GM12864 (cell line): ENCODE results near the gene TLX1.

Source experiments
- DNase-seq: peaks from one replicate; pipeline ENCODE4 v3.0.0-alpha.2; 2011; ENCODE audit warnings: low read depth
- H3K4me3 ChIP-seq: 2 replicates; pipeline ENCODE4 v1.5.1; 2011; ENCODE audit warnings: mild to moderate bottlenecking, low read depth, low read length, control low read depth
- TF ChIP-seq, protein P1 (sequence below): IDR thresholded peaks from 2 replicates; pipeline ENCODE4 v1.5.1; 2011; ENCODE audit warnings: low read depth, mild to moderate bottlenecking, moderate library complexity, low read length, control low read depth, inconsistent platforms; ENCODE audit errors: missing control alignments

TLX1 gene

DNA sequence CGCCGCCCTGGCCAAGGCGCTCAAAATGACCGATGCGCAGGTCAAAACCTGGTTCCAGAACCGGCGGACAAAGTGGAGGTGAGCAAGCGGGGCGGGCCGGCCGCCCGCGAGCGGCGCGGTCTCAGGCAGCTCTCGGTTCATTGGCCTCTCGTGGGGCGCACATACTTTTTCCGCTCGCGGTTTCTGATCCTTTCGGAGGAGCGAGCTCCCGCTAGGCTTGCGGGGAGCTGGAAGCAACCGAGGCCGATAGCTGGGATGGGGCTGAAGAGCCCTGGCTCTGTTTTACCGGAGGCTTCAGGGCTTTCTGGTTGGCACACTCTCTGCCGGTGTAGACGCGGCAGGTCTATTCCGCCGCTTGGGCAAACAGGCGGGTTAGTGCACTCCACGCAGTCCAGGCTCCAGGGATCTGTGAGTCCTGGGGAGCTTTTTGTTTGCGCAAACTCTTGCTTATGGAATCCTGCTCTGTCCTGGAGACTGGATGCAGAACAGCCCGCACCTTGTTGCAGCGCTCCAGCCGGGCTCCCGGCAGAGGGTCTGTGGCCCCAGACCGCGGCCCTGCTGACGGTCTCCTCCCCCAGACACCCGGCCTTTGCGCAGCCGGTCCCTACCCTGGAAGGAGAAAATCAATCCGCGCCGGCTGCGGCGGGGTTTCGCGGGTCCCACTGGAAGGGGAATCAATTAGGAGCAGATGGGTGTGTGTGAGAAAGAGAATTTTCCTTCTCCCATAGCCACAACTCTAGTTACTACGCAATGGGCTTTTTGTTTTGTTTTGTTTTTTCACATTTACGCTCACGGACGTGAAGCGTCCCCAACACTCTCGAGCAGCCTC lies 3.4 kb downstream of the TLX1 start:
- no peak for DNase-seq
- H3K4me3 ChIP-seq: no peak overlapping the region
- TF ChIP-seq, protein P1, sequence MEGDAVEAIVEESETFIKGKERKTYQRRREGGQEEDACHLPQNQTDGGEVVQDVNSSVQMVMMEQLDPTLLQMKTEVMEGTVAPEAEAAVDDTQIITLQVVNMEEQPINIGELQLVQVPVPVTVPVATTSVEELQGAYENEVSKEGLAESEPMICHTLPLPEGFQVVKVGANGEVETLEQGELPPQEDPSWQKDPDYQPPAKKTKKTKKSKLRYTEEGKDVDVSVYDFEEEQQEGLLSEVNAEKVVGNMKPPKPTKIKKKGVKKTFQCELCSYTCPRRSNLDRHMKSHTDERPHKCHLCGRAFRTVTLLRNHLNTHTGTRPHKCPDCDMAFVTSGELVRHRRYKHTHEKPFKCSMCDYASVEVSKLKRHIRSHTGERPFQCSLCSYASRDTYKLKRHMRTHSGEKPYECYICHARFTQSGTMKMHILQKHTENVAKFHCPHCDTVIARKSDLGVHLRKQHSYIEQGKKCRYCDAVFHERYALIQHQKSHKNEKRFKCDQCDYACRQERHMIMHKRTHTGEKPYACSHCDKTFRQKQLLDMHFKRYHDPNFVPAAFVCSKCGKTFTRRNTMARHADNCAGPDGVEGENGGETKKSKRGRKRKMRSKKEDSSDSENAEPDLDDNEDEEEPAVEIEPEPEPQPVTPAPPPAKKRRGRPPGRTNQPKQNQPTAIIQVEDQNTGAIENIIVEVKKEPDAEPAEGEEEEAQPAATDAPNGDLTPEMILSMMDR: no peak

DNA sequence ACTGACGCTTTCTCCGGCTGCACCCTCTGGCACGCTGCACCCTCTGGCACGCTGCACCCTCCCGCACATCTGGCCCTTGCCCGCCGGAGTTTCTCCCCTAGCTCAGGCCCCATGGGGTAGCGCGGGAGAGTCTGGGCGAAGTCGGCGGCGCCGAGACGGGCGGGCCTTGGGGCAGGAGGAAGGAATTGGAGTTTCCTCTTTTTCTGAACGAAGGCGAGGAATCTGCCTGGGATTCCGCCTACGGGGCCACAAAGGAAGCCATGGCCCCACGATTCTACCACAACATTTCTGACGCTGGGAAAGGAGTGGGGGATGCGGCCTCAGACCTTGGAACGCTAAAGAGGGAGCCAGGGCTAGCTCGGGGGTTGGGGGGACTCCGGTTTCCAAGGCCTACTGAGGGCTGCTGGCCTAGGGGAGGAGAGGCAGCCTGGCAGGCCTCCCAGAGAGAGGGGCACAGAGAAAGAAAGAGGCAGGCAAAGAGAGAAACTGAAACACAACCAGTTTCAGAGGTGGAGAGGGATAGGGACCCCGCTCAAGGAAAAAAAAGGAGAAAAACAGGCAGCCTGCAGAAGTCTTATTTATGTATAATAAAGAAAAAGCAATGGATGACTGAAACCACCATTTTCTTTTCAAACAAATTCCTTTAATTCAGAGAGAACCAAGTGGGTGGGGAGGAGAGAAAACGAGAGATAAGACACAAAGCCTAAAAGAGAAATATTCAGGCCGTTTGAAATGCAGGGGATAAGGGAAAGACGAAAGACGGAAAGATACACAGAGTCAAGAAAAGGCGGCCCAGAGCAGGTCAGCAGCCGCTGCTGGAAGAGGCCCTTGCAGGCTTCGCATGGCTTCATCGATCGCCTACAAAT lies 4.3 kb downstream of the TLX1 start:
- DNase-seq: no peak
- TF ChIP-seq, protein P1: no peak
- no peak overlapping the region for H3K4me3 ChIP-seq

DNA sequence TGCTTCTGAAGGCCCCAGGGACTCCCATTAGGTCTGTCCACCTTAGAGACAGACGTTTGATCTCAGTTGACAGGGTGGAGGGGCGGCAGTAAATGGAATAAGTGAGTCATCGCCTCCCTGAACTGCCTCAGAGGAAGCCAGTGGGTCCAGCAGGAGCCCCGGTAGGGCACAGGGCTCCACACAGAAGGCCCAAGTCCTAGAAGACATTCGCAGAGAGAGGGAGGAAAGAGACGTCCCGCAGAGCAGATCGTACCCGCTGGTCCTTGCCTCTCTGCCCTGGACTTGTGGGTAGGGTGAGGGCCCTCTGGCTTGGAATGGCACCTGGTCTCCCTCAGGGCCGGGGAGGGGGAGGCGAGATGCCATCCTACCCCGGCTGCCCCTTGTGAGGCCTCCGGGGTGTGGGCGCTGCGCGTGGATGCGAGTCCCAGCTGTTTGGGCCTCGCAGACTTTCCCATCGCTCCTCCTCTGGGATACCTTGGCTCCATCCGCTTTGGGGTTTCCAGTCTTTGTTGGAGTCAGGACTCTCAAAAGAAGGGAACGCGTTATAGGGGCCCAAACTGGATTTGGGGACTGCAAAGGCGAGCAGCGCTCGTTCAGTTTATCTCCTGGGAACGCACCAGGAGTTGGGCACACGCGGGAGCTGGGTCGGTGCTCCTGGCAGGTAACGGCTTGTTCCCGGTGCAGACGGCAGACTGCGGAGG lies 5.1 kb downstream of the TLX1 start:
- H3K4me3 ChIP-seq: no peak overlapping the region
- DNase-seq: no peak
- TF ChIP-seq, protein P1: no peak

DNA sequence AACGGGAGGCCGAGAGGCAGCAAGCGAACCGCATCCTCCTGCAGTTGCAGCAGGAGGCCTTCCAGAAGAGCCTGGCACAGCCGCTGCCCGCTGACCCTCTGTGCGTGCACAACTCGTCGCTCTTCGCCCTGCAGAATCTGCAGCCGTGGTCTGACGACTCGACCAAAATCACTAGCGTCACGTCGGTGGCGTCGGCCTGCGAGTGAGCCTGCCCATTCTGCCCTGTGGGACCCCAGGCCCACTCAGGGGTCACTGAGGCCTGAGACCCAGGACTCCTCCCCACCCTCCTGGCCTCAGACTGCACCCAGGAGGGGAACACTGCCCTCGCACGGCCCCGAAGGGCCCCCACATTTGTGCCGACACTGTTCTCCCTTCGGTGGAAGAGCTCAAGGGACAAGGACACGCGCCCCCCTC lies 5.6 kb downstream of the TLX1 start:
- TF ChIP-seq, protein P1: no peak
- no peak for DNase-seq

DNA sequence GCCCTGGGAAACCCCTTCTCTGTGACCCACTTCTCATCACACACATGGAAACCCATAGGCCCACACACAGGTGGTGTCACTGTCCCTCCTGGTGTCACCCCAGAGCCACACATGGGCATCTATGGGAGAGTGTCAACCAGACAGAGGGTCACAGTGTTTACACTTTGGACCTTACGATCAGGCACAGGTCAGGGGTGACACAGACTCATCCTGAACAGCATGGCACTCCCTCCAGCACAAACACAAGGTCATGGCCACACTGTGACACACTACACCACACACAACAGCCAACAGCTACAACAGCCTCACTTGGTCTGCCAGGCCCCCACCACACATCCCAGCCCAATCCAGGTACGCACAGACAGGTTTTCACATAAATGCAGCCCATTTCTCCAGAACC lies 6.2 kb downstream of the TLX1 start:
- no peak for DNase-seq
- TF ChIP-seq, protein P1: no peak
- H3K4me3 ChIP-seq: no peak overlapping the region

More for the DNA sequence above, 5.6 kb downstream of the TLX1 start:
- H3K4me3 ChIP-seq: no peak overlapping the region

DNA sequence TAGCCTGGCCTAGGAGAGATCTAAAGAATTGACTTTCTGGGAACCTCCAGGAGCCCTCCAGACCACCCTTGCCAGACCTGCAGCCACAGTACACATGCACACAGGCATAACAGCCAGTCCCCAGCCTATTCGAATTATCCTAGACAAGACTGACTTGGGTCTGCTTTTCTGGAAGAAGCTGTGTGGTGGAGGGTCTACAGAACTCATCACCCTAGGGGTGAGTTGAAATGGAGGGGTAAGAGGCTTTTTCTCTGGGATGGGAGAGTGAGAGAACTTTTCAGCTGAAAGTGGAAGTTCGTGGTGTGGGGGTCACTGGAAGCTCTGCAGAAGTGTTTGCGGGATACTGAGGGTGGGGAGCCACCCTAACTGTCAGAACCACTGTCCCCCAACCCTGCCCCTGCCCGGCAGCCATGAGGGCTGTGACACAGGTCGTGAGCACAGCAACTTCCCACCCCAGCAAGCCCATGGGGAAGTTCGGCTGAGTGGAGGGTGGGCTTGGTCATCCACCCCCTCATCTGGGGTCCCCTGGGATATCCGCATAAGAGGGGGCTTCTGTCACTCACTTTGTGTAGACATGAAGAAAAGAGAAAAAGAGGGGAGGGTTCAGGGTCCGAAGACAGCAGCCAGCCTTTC lies 7.8 kb downstream of the TLX1 start:
- no peak overlapping the region for H3K4me3 ChIP-seq
- TF ChIP-seq, protein P1: no peak
- no peak for DNase-seq
